Measurements from ENCODE around the gene GNB3. TPM values are rescaled to one million over a fixed set of nuclear protein-coding genes. Genes with fewer than 3 reads are reported as not detected.

Gene GNB3
- total RNA-seq, 1 donor from 2014 or later: 5.6 TPM

DNA sequence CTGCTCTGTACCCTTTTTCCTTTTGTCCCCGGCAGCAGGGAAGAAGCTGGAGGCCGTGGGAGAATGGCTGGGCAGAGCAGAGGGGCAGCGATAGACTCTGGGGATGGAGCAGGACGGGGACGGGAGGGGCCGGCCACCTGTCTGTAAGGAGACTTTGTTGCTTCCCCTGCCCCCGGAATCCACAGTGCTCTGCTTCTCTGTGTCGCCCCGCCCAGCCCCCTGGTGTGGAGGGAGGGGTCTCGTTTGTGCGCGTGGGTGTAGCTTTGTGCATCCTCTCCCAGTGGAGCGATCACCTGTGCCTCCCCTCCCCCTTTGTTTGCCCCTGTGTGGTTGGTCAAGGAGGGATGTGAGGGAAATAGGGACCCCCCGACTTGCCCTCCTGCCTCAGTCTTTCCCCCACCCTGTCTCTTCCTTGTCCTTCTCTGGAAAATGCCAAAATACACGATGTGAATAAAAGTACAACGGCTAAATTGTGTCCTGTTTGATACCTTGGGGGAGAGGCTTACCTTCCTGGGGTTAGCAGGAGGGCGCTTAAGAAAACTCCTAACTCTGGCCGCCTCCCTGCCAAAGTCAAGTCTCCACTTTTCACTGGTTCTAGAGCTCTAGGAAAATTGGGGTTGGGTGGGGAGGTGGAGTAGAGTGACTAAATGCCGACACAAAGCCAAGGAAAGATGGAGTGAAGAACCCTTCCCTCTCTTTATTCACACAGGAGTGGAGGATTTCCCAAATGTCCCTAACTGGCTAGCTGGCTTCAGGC is 25.6 kb downstream of the GNB3 start:
- H3K27me3 Mint-ChIP-seq: peaks cover 10% of the 10 kb centered on the region
- no peaks in the 10 kb centered on the region for H3K9me3 Mint-ChIP-seq (ENCODE audit: low read depth)
- peaks cover 42% of the 10 kb centered on the region for H3K36me3 Mint-ChIP-seq (ENCODE audit: insufficient read depth)
- H3K4me1 Mint-ChIP-seq (ENCODE audit: low read depth): peaks cover 18% of the 10 kb centered on the region
- H3K27ac Mint-ChIP-seq: no peak overlapping the region
- H3K4me3 Mint-ChIP-seq (ENCODE audit: low read depth): peak overlapping the region; percentile 94
- TF ChIP-seq, protein P1, sequence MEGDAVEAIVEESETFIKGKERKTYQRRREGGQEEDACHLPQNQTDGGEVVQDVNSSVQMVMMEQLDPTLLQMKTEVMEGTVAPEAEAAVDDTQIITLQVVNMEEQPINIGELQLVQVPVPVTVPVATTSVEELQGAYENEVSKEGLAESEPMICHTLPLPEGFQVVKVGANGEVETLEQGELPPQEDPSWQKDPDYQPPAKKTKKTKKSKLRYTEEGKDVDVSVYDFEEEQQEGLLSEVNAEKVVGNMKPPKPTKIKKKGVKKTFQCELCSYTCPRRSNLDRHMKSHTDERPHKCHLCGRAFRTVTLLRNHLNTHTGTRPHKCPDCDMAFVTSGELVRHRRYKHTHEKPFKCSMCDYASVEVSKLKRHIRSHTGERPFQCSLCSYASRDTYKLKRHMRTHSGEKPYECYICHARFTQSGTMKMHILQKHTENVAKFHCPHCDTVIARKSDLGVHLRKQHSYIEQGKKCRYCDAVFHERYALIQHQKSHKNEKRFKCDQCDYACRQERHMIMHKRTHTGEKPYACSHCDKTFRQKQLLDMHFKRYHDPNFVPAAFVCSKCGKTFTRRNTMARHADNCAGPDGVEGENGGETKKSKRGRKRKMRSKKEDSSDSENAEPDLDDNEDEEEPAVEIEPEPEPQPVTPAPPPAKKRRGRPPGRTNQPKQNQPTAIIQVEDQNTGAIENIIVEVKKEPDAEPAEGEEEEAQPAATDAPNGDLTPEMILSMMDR (IDR thresholded peaks at IDR 0.05; ENCODE audit: unreplicated experiment): no peak
- DNase-seq (ENCODE audit: low spot score, unreplicated experiment): no peak

DNA sequence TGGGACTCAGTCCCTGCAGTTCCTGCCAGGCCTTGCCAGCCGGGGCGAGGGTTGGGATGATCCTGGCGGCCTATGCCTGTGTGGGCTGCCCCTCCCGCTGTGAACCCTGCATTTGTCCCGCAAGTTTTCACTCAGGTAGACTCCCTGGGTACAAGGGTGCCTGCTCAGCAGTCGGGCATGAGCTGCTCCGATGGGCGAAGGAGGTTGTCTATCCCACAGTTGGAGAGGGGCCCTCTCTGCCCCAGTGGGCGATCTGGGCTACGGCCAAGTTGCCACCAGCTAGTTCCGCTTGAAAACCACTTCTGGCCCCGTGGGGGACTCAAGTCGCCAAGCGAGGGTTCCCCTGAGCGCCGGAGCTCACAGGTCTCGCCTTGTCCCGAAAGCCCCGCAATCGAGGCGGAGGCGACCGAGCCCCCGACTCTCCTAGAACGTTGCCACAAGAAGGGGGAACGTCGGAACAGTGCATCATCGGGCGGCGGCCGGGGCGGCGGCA is 26.2 kb downstream of the GNB3 start:
- H3K4me3 Mint-ChIP-seq (ENCODE audit: low read depth): peak overlapping the region; percentile 94
- H3K9me3 Mint-ChIP-seq (ENCODE audit: low read depth): no peaks in the 10 kb centered on the region
- TF ChIP-seq, protein P1 (IDR thresholded peaks at IDR 0.05; ENCODE audit: unreplicated experiment): no peak
- peaks cover 22% of the 10 kb centered on the region for H3K4me1 Mint-ChIP-seq (ENCODE audit: low read depth)
- peak overlapping the region; percentile 71 for H3K27ac Mint-ChIP-seq
- H3K36me3 Mint-ChIP-seq (ENCODE audit: insufficient read depth): peaks cover 38% of the 10 kb centered on the region
- no peak for DNase-seq (ENCODE audit: low spot score, unreplicated experiment)
- peaks cover 10% of the 10 kb centered on the region for H3K27me3 Mint-ChIP-seq

DNA sequence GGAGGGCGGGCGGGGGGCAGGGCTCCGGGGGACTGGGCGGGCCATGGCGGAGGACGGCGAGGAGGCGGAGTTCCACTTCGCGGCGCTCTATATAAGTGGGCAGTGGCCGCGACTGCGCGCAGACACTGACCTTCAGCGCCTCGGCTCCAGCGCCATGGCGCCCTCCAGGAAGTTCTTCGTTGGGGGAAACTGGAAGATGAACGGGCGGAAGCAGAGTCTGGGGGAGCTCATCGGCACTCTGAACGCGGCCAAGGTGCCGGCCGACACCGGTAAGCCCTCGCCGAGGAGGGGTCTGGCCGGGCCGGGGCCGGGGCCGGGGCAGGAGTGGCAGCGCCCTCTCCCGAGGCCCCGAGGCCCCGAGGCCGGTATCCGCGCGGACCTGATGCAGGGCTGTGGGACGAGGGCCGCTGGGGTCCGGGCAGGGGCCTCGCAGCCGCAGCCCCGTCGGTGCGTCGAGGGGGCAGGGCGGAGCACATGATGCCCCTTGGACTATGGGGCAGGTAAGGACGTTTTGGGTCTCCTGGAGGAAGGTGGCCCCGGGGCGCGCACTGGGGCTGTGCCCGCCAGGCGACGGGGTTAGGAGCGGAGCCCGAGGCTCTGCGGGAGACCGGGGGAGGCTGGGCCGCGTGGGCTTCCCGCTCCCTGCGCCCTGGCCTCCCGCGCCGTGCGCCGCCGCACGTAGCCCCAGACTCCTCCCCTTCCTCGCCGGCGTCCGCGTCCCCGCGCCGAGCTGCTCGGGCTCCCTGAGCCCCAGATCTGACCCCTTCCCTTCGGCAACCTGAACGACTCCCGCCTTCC is 26.9 kb downstream of the GNB3 start, which contains the start of gene TPI1:
Gene TPI1 (plus strand): TSS at position 119 of the 798 bp plus-strand sequence. CDS start 36 bp downstream, at position 155.
- peaks cover 27% of the 10 kb centered on the region for H3K4me1 Mint-ChIP-seq (ENCODE audit: low read depth)
- H3K36me3 Mint-ChIP-seq (ENCODE audit: insufficient read depth): peaks cover 34% of the 10 kb centered on the region

DNA sequence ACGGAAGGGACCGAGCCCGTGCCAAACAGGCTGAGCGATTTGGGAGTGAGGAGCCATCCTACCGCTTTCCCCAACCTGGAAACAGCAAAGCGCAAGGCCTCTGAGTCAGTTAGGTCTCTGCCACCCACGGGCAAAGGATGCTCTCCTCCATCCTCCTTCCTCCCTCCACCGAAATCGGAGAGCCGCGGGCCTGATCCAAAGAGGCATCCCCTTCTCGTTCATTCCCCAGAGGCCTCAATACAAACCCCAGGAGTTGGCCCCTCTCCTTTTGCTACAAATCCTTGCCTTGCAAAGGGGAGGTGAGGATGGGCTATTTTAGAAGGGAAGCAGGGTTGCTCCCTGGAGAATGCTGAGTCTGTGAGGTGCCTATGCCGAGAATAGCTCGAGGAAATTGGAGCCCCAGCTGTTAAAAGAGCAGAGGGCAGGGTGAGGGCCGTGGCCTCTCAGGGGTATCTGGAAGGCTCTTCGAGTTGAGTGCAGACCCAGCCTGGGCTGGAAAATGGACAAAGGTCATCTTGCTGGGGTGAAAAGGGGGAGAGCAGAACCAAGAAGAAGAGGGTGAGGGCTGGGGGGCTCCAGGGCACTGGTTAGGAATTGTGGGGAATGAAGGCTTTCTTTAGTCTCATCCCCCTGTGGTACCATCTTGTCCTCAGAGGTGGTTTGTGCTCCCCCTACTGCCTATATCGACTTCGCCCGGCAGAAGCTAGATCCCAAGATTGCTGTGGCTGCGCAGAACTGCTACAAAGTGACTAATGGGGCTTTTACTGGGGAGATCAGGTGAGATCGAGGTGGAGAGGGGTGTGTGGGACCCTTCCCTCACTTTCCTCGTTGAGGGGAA is 27.7 kb downstream of the GNB3 start:
- TF ChIP-seq, protein P1 (IDR thresholded peaks at IDR 0.05; ENCODE audit: unreplicated experiment): no peak
- H3K4me3 Mint-ChIP-seq (ENCODE audit: low read depth): peak overlapping the region; percentile 94
- H3K4me1 Mint-ChIP-seq (ENCODE audit: low read depth): peaks cover 27% of the 10 kb centered on the region
- H3K27me3 Mint-ChIP-seq: peaks cover 10% of the 10 kb centered on the region
- DNase-seq (ENCODE audit: low spot score, unreplicated experiment): no peak
- peak overlapping the region; percentile 85 for H3K27ac Mint-ChIP-seq
- H3K36me3 Mint-ChIP-seq (ENCODE audit: insufficient read depth): peaks cover 32% of the 10 kb centered on the region
- H3K9me3 Mint-ChIP-seq (ENCODE audit: low read depth): no peaks in the 10 kb centered on the region

More for the DNA sequence above, 26.9 kb downstream of the GNB3 start, which contains the start of gene TPI1:
- H3K9me3 Mint-ChIP-seq (ENCODE audit: low read depth): no peaks in the 10 kb centered on the region
- TF ChIP-seq, protein P1 (IDR thresholded peaks at IDR 0.05; ENCODE audit: unreplicated experiment): no peak
- peak within 1 kb of the TSS; percentile 94 for H3K4me3 Mint-ChIP-seq (ENCODE audit: low read depth)
- H3K27ac Mint-ChIP-seq: peak within 1 kb of the TSS; percentile 97
- peak; percentile 82 for DNase-seq (ENCODE audit: low spot score, unreplicated experiment)
- peaks cover 10% of the 10 kb centered on the region for H3K27me3 Mint-ChIP-seq
